Kidney (tissue), 14 donors: ENCODE results near the gene TNFSF10. TPM values are rescaled to one million over a fixed set of nuclear protein-coding genes. Genes with fewer than 3 reads are reported as not detected.
"Not testable (repeated sequence)": the region's sequence is repeated elsewhere in the genome, so short reads cannot be mapped to it uniquely, and the experiment has no call there.

Experiments
- DNase-seq, 5 donors: peaks; one replicate each; pipeline ENCODE4 v3.0.0-alpha.2; 2013 to 2020
- FAIRE-seq: peaks from 2 replicates; lab custom pipeline; 2012; peaks lifted over from hg19 to GRCh38; lab: Jason Lieb, UNC
- H3K27ac ChIP-seq, 2 donors: one replicate each; pipeline ENCODE4 v1.7.0; 2013; ENCODE audit warnings: low read depth in 2 of 2, low read length in 2 of 2, inconsistent platforms in 1 of 2
- H3K27me3 ChIP-seq: one replicate; pipeline ENCODE4 v1.7.1; 2013; ENCODE audit warnings: low read length, inconsistent platforms; ENCODE audit not compliant: control insufficient read depth, insufficient read depth
- H3K36me3 ChIP-seq, 3 donors: one replicate each; pipeline versions ENCODE4 v1.7.0 to v1.7.1; 2013; ENCODE audit warnings: low read length in 3 of 3, control low read depth in 1 of 3, inconsistent platforms in 1 of 3; ENCODE audit not compliant: insufficient read depth in 3 of 3, control insufficient read depth in 2 of 3
- H3K4me1 ChIP-seq, 3 donors: one replicate each; pipeline versions ENCODE4 v1.7.0 to v1.7.1; 2013; ENCODE audit warnings: low read length in 3 of 3, inconsistent platforms in 1 of 3, low read depth in 1 of 3; ENCODE audit not compliant: control insufficient read depth in 2 of 3, insufficient read depth in 2 of 3
- H3K4me3 ChIP-seq, 3 donors: one replicate each; pipeline versions ENCODE4 v1.7.0 to v1.8.1; 2013; ENCODE audit warnings: low read length in 3 of 3, control low read depth in 1 of 3, inconsistent platforms in 1 of 3
- H3K9ac ChIP-seq, 3 donors: one replicate each; pipeline versions ENCODE4 v1.7.0 to v1.7.1; 2013; ENCODE audit warnings: low read length in 3 of 3, control low read depth in 1 of 3, inconsistent platforms in 1 of 3
- H3K9me3 ChIP-seq, 3 donors: one replicate each; pipeline versions ENCODE4 v1.7.0 to v1.7.1; 2013; ENCODE audit warnings: low read length in 3 of 3, control low read depth in 1 of 3, inconsistent platforms in 1 of 3; ENCODE audit not compliant: control insufficient read depth in 2 of 3, insufficient read depth in 1 of 3
- intact Hi-C: fragments of 100-400 bp; cut with DNase I; formaldehyde crosslinking; loops from one replicate; pipeline ENCODE4 v1.11.1; 2022
- polyA plus RNA-seq: library from polyadenylated mRNA; stranded (reverse); fragments of 350-450 nt; fragmentation: Illumina TruSeq; extraction: RNeasy Lipid Tissue Mini Kit (QIAGEN cat#74804); gene quantifications from one replicate; pipeline ENCODE4 v1.2.3, GENCODE V29; 2014; ENCODE audit warnings: low read depth, low replicate concordance; ENCODE audit not compliant: insufficient read depth
- total RNA-seq: library from RNA; stranded (reverse); fragmentation: NEBNext Ultra II Directional; extraction: Animal tissue kit (Norgen Biotek cat#: 25700); gene quantifications from one replicate; pipeline ENCODE4 v1.2.1, GENCODE V29; 2021
- TF ChIP-seq, protein P1 (sequence below): IDR thresholded peaks from 3 replicates; pipeline ENCODE4 v1.5.1; 2012; ENCODE audit warnings: mild to moderate bottlenecking, moderate library complexity, borderline replicate concordance; ENCODE audit not compliant: insufficient read depth; ENCODE audit errors: extremely low read depth
- donor health status: control.
- donor health status: control.
- donor health status: control.
- donor health status: control.
- donor health status: control.
- donor health status: DM: yes; HTN: yes; CAD: no.
- donor health status: Normal renal cell carcinoma (clear cell type).

Gene TNFSF10
- total and polyA plus RNA-seq, 2 donors from 2014 or later = 75.4 to 277 TPM

DNA sequence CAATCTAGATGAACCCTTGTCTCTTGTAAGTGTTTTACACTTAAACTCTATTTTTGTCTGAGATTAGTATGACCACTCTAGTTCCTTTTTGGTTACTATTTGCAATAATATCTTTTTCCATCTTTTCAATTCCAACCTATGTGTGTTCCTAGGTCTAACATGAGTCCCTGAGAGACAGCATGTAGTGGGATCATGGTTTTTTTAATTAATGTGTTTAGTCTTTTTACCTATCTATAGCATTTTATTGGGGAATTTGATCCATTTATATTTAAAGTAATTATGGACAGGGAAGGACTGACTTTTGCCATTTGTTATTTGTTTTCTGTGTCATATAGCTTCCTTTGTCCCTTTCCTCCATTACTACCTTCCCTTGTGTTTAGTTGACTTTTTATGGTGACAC is 21.7 kb downstream of the TNFSF10 start:
- Histone ChIP-seq H3K9me3 (no peaks in the 10 kb centered on the region), H3K27me3 (no peaks in the 10 kb centered on the region), H3K4me3 (no peak overlapping the region), H3K4me1 (no peaks in the 10 kb centered on the region), H3K27ac (no peak overlapping the region), H3K36me3 (peaks cover 0 to 11% (median 6%) of the 10 kb centered on the region in 3 donors), H3K9ac (no peak overlapping the region)
- intact Hi-C loops = no loop called here
- DNase-seq (no peak), FAIRE-seq (no peak)
- TF ChIP-seq, protein P1, sequence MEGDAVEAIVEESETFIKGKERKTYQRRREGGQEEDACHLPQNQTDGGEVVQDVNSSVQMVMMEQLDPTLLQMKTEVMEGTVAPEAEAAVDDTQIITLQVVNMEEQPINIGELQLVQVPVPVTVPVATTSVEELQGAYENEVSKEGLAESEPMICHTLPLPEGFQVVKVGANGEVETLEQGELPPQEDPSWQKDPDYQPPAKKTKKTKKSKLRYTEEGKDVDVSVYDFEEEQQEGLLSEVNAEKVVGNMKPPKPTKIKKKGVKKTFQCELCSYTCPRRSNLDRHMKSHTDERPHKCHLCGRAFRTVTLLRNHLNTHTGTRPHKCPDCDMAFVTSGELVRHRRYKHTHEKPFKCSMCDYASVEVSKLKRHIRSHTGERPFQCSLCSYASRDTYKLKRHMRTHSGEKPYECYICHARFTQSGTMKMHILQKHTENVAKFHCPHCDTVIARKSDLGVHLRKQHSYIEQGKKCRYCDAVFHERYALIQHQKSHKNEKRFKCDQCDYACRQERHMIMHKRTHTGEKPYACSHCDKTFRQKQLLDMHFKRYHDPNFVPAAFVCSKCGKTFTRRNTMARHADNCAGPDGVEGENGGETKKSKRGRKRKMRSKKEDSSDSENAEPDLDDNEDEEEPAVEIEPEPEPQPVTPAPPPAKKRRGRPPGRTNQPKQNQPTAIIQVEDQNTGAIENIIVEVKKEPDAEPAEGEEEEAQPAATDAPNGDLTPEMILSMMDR = no peak

DNA sequence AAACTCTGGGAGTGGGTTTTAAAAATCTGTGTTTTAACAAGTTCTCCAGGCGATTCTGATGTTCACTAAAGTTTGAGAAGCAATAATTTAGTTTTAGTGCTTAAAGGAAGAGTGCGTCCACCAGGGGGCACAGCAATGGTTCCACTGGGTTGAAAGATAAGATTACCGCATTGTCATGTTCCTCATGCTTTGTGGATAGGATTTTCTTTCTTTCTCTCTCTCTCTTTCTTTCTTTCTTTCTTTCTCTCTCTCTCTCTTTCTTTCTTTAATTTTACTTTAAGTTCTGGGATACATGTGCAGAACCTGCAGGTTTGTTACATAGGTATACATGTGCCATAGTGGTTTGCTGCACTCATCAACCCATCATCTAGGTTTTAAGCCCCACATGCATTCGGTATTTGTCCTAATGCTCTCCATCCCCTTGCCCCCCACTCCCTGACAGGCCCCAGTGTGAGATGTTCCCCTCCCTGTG is 33.0 kb downstream of the TNFSF10 start:
- H3K27ac ChIP-seq, H3K36me3 ChIP-seq, H3K4me3 ChIP-seq, H3K9me3 ChIP-seq, H3K4me1 ChIP-seq, H3K27me3 ChIP-seq, H3K9ac ChIP-seq: not testable (repeated sequence)
- DNase-seq (peak in 4 of 5 donors; percentile 48 to 82 (median 63)), FAIRE-seq (peak; percentile 81)
- TF ChIP-seq, protein P1 = peak; percentile 86
- intact Hi-C loops = loop anchor here (10.0 kb wide), 1 partner anchor 105 kb away; no protein-coding TSS in a partner anchor

GRCh38 chr3:172478116-172478515 is 45.1 kb downstream of the TNFSF10 start:
- TF ChIP-seq, protein P1 = no peak
- no peaks in the 10 kb centered on the region for H3K27me3 ChIP-seq
- intact Hi-C loops = no loop called here
- H3K27ac ChIP-seq = no peak overlapping the region
- H3K4me3 ChIP-seq = no peak overlapping the region
- no peaks in the 10 kb centered on the region for H3K4me1 ChIP-seq
- no peak for FAIRE-seq
- DNase-seq = no peak
- H3K36me3 ChIP-seq = no peaks in the 10 kb centered on the region
- H3K9me3 ChIP-seq = no peaks in the 10 kb centered on the region
- no peak overlapping the region for H3K9ac ChIP-seq

DNA sequence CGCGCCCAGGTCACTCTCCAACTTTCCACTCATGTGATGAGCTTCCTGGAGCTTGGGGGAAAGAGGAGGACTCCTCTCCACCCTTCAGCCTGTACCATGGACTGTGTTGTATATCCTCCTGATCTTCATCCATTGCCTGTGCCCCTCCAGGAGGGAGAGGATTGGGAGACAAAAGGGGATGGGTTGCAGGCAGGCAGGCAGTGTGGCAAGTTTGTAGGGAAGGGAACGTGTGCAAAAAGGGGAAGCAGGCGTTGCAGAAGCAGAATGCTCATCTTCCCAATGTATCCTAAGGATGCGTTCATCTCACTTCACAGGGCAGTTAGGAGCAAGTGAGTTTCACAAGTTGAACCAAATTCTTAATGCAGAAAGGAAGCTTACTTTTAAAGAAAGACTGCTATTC is 46.9 kb downstream of the TNFSF10 start:
- DNase-seq = no peak
- Histone ChIP-seq H3K27me3 (no peaks in the 10 kb centered on the region), H3K4me3 (peak overlapping the region in 1 of 3 donors; percentile 72), H3K27ac (no peak overlapping the region), H3K9me3 (no peaks in the 10 kb centered on the region), H3K36me3 (no peaks in the 10 kb centered on the region), H3K4me1 (no peaks in the 10 kb centered on the region), H3K9ac (no peak overlapping the region)
- TF ChIP-seq, protein P1 = no peak
- intact Hi-C loops = no loop called here
- FAIRE-seq = no peak
